Measurements from ENCODE around the gene NR4A3. TPM values are rescaled to one million over a fixed set of nuclear protein-coding genes. Genes with fewer than 3 reads are reported as not detected.

Gene NR4A3
- total RNA-seq = 1 to 10 TPM; 4.1 to 8.3 TPM

GRCh38 chr9:99821396-99822108 is at the start of gene NR4A3:
TSS of gene NR4A3 (plus strand) at chr9:99821885. CDS start at chr9:99828043, 6,158 bp downstream.

GRCh38 chr9:99906403-99907207 is 84.9 kb downstream of the NR4A3 start, which contains the start of gene STX17:
TSS of gene STX17 (plus strand) at chr9:99906654. CDS start at chr9:99915240, 8,586 bp downstream.

Other genes starting within 250 kb of the NR4A3 start
- 10 to 100 TPM; 30.6 to 31.3 TPM for gene STX17, start 84.8 kb downstream of the NR4A3 start, total RNA-seq

Measured in melanocyte of skin (primary cell).